H1 (cell line): Measurements from ENCODE around the gene CXADR. TPM values are rescaled to one million over a fixed set of nuclear protein-coding genes. Genes with fewer than 3 reads are reported as not detected.

ENCODE experiments used
- CTCF ChIA-PET: fragments of 300-600 bp; sonication (Branson Sonifier 250); formaldehyde crosslinking; loops from one replicate; lab custom pipeline; 2021; ENCODE audit not compliant: partially characterized antibody; lab: Charles Lee
- POLR2A ChIA-PET: fragments of 300-600 bp; sonication (Branson Sonifier 250); formaldehyde crosslinking; loops from one replicate; lab custom pipeline; 2021; ENCODE audit warnings: inconsistent platforms; ENCODE audit not compliant: partially characterized antibody; lab: Charles Lee
- DNase-seq, 2 experiments: peaks; one replicate each; pipeline versions ENCODE4 v3.0.0 to v3.0.0-alpha.2; 2010 to 2022; ENCODE audit warnings: low spot score in 2 of 2, low read depth in 1 of 2, mixed read lengths in 1 of 2
- FAIRE-seq: peaks from 2 replicates; lab custom pipeline; 2011; peaks lifted over from hg19 to GRCh38; lab: Jason Lieb, UNC
- H2AFZ ChIP-seq: 2 replicates; pipeline ENCODE4 v1.8.1; 2012; ENCODE audit warnings: low read length, inconsistent platforms
- H2AK5ac ChIP-seq: 2 replicates; pipeline ENCODE4 v1.6.1; 2013; ENCODE audit warnings: low read depth, low read length
- H2BK120ac ChIP-seq: replicated peaks from 2 replicates; pipeline ENCODE3; 2013; ENCODE audit warnings: low read depth, low read length, inconsistent platforms
- H2BK12ac ChIP-seq: 2 replicates; pipeline ENCODE4 v1.6.1; 2013; ENCODE audit warnings: low read depth, low read length
- H2BK15ac ChIP-seq: 2 replicates; pipeline ENCODE4 v1.6.1; 2013; ENCODE audit warnings: low read length
- H2BK20ac ChIP-seq: 2 replicates; pipeline ENCODE4 v1.6.1; 2013; ENCODE audit warnings: low read length
- H2BK5ac ChIP-seq: 2 replicates; pipeline ENCODE4 v1.6.1; 2013; ENCODE audit warnings: low read depth, low read length
- H3K14ac ChIP-seq: 2 replicates; pipeline ENCODE4 v1.6.1; 2013; ENCODE audit warnings: inconsistent platforms; ENCODE audit not compliant: insufficient read length
- H3K18ac ChIP-seq: 2 replicates; pipeline ENCODE4 v1.6.1; 2013; ENCODE audit warnings: low read length; ENCODE audit errors: extremely low read depth
- H3K23ac ChIP-seq: 2 replicates; pipeline ENCODE4 v1.6.1; 2013; ENCODE audit warnings: inconsistent platforms; ENCODE audit not compliant: insufficient read length
- H3K23me2 ChIP-seq: 2 replicates; pipeline ENCODE4 v1.6.1; 2013; ENCODE audit warnings: low read depth, low read length
- H3K27ac ChIP-seq: 2 replicates; pipeline ENCODE4 v1.6.1; 2011; ENCODE audit warnings: low read depth, low read length, inconsistent platforms
- H3K27me3 ChIP-seq, 4 experiments: replicated peaks in 1 of 4; 1 replicate in 1 of 4; 2 replicates in 3 of 4; pipeline versions ENCODE4 v1.6.1 to v1.8.1; 2011 to 2013; ENCODE audit warnings: low read length in 3 of 4, mild to moderate bottlenecking in 3 of 4, inconsistent platforms in 2 of 4, mixed read lengths in 2 of 4, moderate library complexity in 1 of 4; ENCODE audit not compliant: control insufficient read depth in 3 of 4, insufficient read depth in 3 of 4; ENCODE audit errors: extremely low read depth in 1 of 4
- H3K36me3 ChIP-seq, 4 experiments: 2 replicates each; pipeline versions ENCODE4 v1.6.1 to v1.8.1; 2011 to 2013; ENCODE audit warnings: mild to moderate bottlenecking in 4 of 4, low read length in 3 of 4, moderate library complexity in 2 of 4, control low read depth in 1 of 4, inconsistent platforms in 1 of 4; ENCODE audit not compliant: insufficient read depth in 4 of 4, control insufficient read depth in 2 of 4
- H3K4ac ChIP-seq: replicated peaks from 2 replicates; pipeline ENCODE3; 2013; ENCODE audit warnings: low read length, low read depth, mixed read lengths, inconsistent platforms; ENCODE audit not compliant: insufficient read length
- H3K4me1 ChIP-seq, 4 experiments: replicated peaks in 1 of 4; 1 replicate in 1 of 4; 2 replicates in 3 of 4; pipeline versions ENCODE4 v1.6.1 to v1.8.1; 2011 to 2013; ENCODE audit warnings: low read length in 3 of 4, inconsistent platforms in 2 of 4, mixed read lengths in 1 of 4; ENCODE audit not compliant: insufficient read depth in 4 of 4, control insufficient read depth in 3 of 4
- H3K4me2 ChIP-seq, 2 experiments: 2 replicates each; pipeline versions ENCODE4 v1.6.1 to v1.8.1; 2011 to 2013; ENCODE audit warnings: low read depth in 2 of 2, low read length in 2 of 2, control low read depth in 1 of 2, inconsistent platforms in 1 of 2, mild to moderate bottlenecking in 1 of 2; ENCODE audit not compliant: insufficient read depth in 1 of 2
- H3K4me3 ChIP-seq, 4 experiments: fragments of 200-600, 300-600 bp in 1 of 4; sonication (generic), shearing (Covaris generic), sonication (Bioruptor Twin) in 1 of 4; 2 replicates each; pipeline versions ENCODE4 v1.5.1 to v1.8.1; 2011 to 2016; ENCODE audit warnings: low read length in 4 of 4, low read depth in 3 of 4, control low read depth in 2 of 4, inconsistent platforms in 2 of 4, mild to moderate bottlenecking in 2 of 4, mixed read lengths in 1 of 4, moderate library complexity in 1 of 4; ENCODE audit not compliant: insufficient read depth in 2 of 4; ENCODE audit errors: extremely low read depth in 1 of 4
- H3K56ac ChIP-seq: replicated peaks from 2 replicates; pipeline ENCODE3; 2013; ENCODE audit warnings: low read depth, mild to moderate bottlenecking, mixed read lengths, low read length, inconsistent platforms; ENCODE audit not compliant: insufficient read length
- H3K79me1 ChIP-seq: 2 replicates; pipeline ENCODE4 v1.6.1; 2013; ENCODE audit warnings: low read depth, low read length, control low read depth
- H3K79me2 ChIP-seq, 2 experiments: 2 replicates each; pipeline versions ENCODE4 v1.6.1 to v1.8.1; 2012 to 2013; ENCODE audit warnings: low read length in 2 of 2, mild to moderate bottlenecking in 2 of 2, inconsistent platforms in 1 of 2; ENCODE audit not compliant: insufficient read depth in 2 of 2, control insufficient read depth in 1 of 2
- H3K9ac ChIP-seq, 4 experiments: replicated peaks in 1 of 4; 1 replicate in 1 of 4; 2 replicates in 3 of 4; pipeline versions ENCODE4 v1.6.1 to v1.8.1; 2011 to 2013; ENCODE audit warnings: low read depth in 3 of 4, low read length in 3 of 4, control low read depth in 2 of 4, mild to moderate bottlenecking in 2 of 4, moderate library complexity in 2 of 4, inconsistent platforms in 1 of 4; ENCODE audit errors: extremely low read depth in 1 of 4
- H3K9me3 ChIP-seq, 2 experiments: 2 replicates each; pipeline versions ENCODE4 v1.6.1 to v1.8.1; 2012 to 2013; ENCODE audit warnings: mild to moderate bottlenecking in 2 of 2, moderate library complexity in 2 of 2, control low read depth in 1 of 2, inconsistent platforms in 1 of 2, low read depth in 1 of 2, low read length in 1 of 2, mixed read lengths in 1 of 2; ENCODE audit not compliant: insufficient read depth in 2 of 2
- H4K20me1 ChIP-seq, 2 experiments: replicated peaks in 1 of 2; 2 replicates each; pipeline versions ENCODE3 to v1.8.1; 2011 to 2013; ENCODE audit warnings: inconsistent platforms in 2 of 2, low read length in 2 of 2, mild to moderate bottlenecking in 1 of 2; ENCODE audit not compliant: insufficient read depth in 2 of 2, control insufficient read depth in 1 of 2
- H4K5ac ChIP-seq: 2 replicates; pipeline ENCODE4 v1.6.1; 2013; ENCODE audit warnings: low read length, low read depth, mixed read lengths, inconsistent platforms; ENCODE audit not compliant: insufficient read length
- H4K8ac ChIP-seq: 2 replicates; pipeline ENCODE4 v1.8.0; 2013; ENCODE audit warnings: mild to moderate bottlenecking, moderate library complexity, low read length, inconsistent platforms; ENCODE audit not compliant: insufficient read depth; ENCODE audit errors: extremely low read depth
- H4K91ac ChIP-seq: replicated peaks from 2 replicates; pipeline ENCODE3; 2013; ENCODE audit warnings: low read length, mixed read lengths, inconsistent platforms; ENCODE audit not compliant: insufficient read length
- GTF2F1 ChIP-seq: IDR thresholded peaks from 2 replicates; pipeline ENCODE4 v1.6.1; 2012; ENCODE audit warnings: low read depth, low read length, improper control_type of control experiment, borderline replicate concordance
- WGBS, 2 experiments: shearing (Covaris generic) in 1 of 2; methylation state at CpG; one replicate each; pipeline versions ENCODE4 v1.1.6 to v1.1.7; 2013 to 2015; ENCODE audit warnings: low lambda C conversion rate in 2 of 2, mixed read lengths in 2 of 2, inconsistent platforms in 1 of 2, low coverage in 1 of 2, missing lambda C conversion rate in 1 of 2; ENCODE audit not compliant: insufficient replicate concordance in 2 of 2, insufficient coverage in 1 of 2, insufficient read length in 1 of 2; ENCODE audit errors: extremely low coverage in 1 of 2, missing lambda C conversion rate in 1 of 2; 5-methylcytosine and 5-hydroxymethylcytosine counted together
- polyA plus RNA-seq, 7 experiments: library from polyadenylated mRNA; depleted of rRNA in 3 of 7; stranded (reverse) in 5 of 7; unstranded in 2 of 7; fragments of >200 nt in 5 of 7; fragments of 200-250 nt in 2 of 7; gene quantifications; 1 replicate in 5 of 7; 2 replicates in 1 of 7; 4 replicates in 1 of 7; pipeline versions ENCODE4 v1.2.1 to v1.2.3, GENCODE V29; 2011 to 2013; ENCODE audit warnings: missing spikeins in 2 of 7, mixed read lengths in 2 of 7
- total RNA-seq: library from RNA; stranded (reverse); fragmentation: NEBNext Ultra II Directional; extraction: Animal tissue kit (Norgen Biotek cat#: 25700); gene quantifications from 2 replicates; pipeline ENCODE4 v1.2.1, GENCODE V29; 2021

Gene CXADR
- total and polyA plus RNA-seq, 2 of the 8 experiments (the other 6 are each of a cell fraction or from before 2014, with no cell fraction given) = 45.6 to 145 TPM

- no peak for FAIRE-seq
- H2AFZ ChIP-seq = no peak overlapping the region
- TF ChIP-seq GTF2F1 = no peak
Observed at GRCh38 chr21:17640821-17641220, 128.0 kb downstream of the CXADR start.

More at GRCh38 chr21:17640821-17641220, 128.0 kb downstream of the CXADR start:
- Histone ChIP-seq H3K79me1 (no peaks in the 10 kb centered on the region), H3K27me3 (no peaks in the 10 kb centered on the region), H3K36me3 (no peaks in the 10 kb centered on the region), H4K5ac (no peak overlapping the region), H2BK5ac (no peak overlapping the region), H4K91ac (no peak overlapping the region), H4K20me1 (no peaks in the 10 kb centered on the region), H2BK12ac (no peak overlapping the region), H3K79me2 (no peaks in the 10 kb centered on the region), H3K23ac (no peak overlapping the region), H3K4me2 (no peak overlapping the region), H3K4me3 (no peak overlapping the region), H2BK20ac (no peak overlapping the region), H3K4me1 (no peaks in the 10 kb centered on the region), H2BK120ac (no peak overlapping the region), H4K8ac (no peak overlapping the region), H3K9ac (no peak overlapping the region), H3K56ac (no peak overlapping the region), H3K18ac (no peak overlapping the region), H3K27ac (no peak overlapping the region), H3K14ac (no peak overlapping the region), H3K9me3 (0 out of 4 replicates have a peak, but pooled peaks cover 0 to 5% of the 10 kb centered on the region in 2 experiments), H3K4ac (no peak overlapping the region), H2AK5ac (no peak overlapping the region), H2BK15ac (no peak overlapping the region), H3K23me2 (no peaks in the 10 kb centered on the region)
- DNase-seq = no peak
- CTCF ChIA-PET = no interaction called here
- POLR2A ChIA-PET = no interaction called here
- WGBS, 2 experiments = 92% methylated on average over 2 of the region's 2 CpGs; no CpG with 5 or more reads in 1 of the 2 experiments
